GM12878 (cell line): Measurements from ENCODE around the gene MYO3B. TPM values are rescaled to one million over a fixed set of nuclear protein-coding genes. Genes with fewer than 3 reads are reported as not detected.
A peak's percentile ranks its signal among the peaks of the same experiment; 100 is the strongest.

Experiments used
- ATAC-seq: fragments of 200-7000 bp; cut with Tn5 transposase; 3 replicates; pipeline ENCODE4 v1.9.1; 2020; ENCODE audit warnings: mild to moderate bottlenecking, moderate library complexity
- BruUV-seq: library from RNA; stranded (reverse); fragments of 400-500 nt; replicated peaks from 2 replicates; lab custom pipeline; 2021; lab: Mats Ljungman, UMichigan
- CTCF ChIA-PET: fragments of 300-600 bp; sonication (Branson Sonifier 250); formaldehyde crosslinking; extraction: SDS; loops from one replicate; lab custom pipeline; 2021; ENCODE audit warnings: inconsistent platforms; lab: Yijun Ruan, JAX
- POLR2A ChIA-PET: fragments of 350-600 bp; formaldehyde crosslinking; extraction: SDS; loops from one replicate; lab custom pipeline; 2021; ENCODE audit warnings: inconsistent platforms; lab: Charles Lee
- RAD21 ChIA-PET: fragments of 300-600 bp; sonication (Branson Sonifier 250); formaldehyde crosslinking; loops from one replicate; lab custom pipeline; 2023; ENCODE audit warnings: antibody characterized with exemption; ENCODE audit not compliant: unreplicated experiment; lab: Charles Lee
- SMC1A ChIA-PET: fragments of 300-600 bp; sonication (Branson Sonifier 250); formaldehyde crosslinking; loops from one replicate; lab custom pipeline; 2023; ENCODE audit not compliant: unreplicated experiment, uncharacterized antibody; lab: Charles Lee
- DNase-seq: peaks from one replicate; pipeline ENCODE4 v3.0.0-alpha.2; 2011; ENCODE audit warnings: low read depth, low spot score
- FAIRE-seq: peaks from 3 replicates; lab custom pipeline; 2011; peaks lifted over from hg19 to GRCh38; lab: Jason Lieb, UNC
- H2AFZ ChIP-seq: 2 replicates; pipeline ENCODE4 v1.6.0; 2011; ENCODE audit warnings: low read depth, low read length, control low read depth; ENCODE audit not compliant: control insufficient read depth
- H3K27ac ChIP-seq: 2 replicates; pipeline ENCODE4 v1.5.1; 2011; ENCODE audit warnings: control low read depth; ENCODE audit not compliant: control insufficient read depth, insufficient read depth
- H3K27me3 ChIP-seq, 2 experiments: replicated peaks in 1 of 2; 2 replicates each; pipeline versions ENCODE4 v1.6.0 to v1.6.1; 2011; ENCODE audit warnings: low read length in 1 of 2; ENCODE audit not compliant: control insufficient read depth in 2 of 2, insufficient read depth in 2 of 2
- H3K36me3 ChIP-seq, 2 experiments: 2 replicates each; pipeline ENCODE4 v1.5.1; 2011; ENCODE audit warnings: low read length in 1 of 2; ENCODE audit not compliant: control insufficient read depth in 2 of 2, insufficient read depth in 2 of 2
- H3K4me1 ChIP-seq: 2 replicates; pipeline ENCODE4 v1.6.1; 2011; ENCODE audit warnings: mild to moderate bottlenecking, low read length, moderate library complexity, mixed read lengths; ENCODE audit not compliant: control insufficient read depth, insufficient read depth
- H3K4me2 ChIP-seq: 2 replicates; pipeline ENCODE4 v1.6.0; 2011; ENCODE audit warnings: control low read depth; ENCODE audit not compliant: control insufficient read depth, insufficient read depth
- H3K4me3 ChIP-seq: fragments of 200-600 bp; sonication (generic); 2 replicates; pipeline ENCODE4 v1.5.1; 2016
- H3K79me2 ChIP-seq: 2 replicates; pipeline ENCODE4 v1.6.0; 2011; ENCODE audit warnings: low read length; ENCODE audit not compliant: control insufficient read depth, insufficient read depth
- H3K9ac ChIP-seq: 2 replicates; pipeline ENCODE4 v1.8.0; 2011; ENCODE audit warnings: low read length, control low read depth, mixed read lengths; ENCODE audit not compliant: control insufficient read depth, insufficient read depth
- H3K9me3 ChIP-seq: replicated peaks from 3 replicates; pipeline ENCODE4 v1.5.1; 2011; ENCODE audit warnings: mild to moderate bottlenecking, low read length; ENCODE audit not compliant: control insufficient read depth, insufficient read depth
- H4K20me1 ChIP-seq: 2 replicates; pipeline ENCODE4 v1.6.0; 2011; ENCODE audit not compliant: control insufficient read depth, insufficient read depth
- ETV6 ChIP-seq, 2 experiments: fragments of 450-650 bp in 1 of 2; IDR thresholded peaks in 1 of 2; conservative IDR thresholded peaks in 1 of 2; 2 replicates each; pipeline ENCODE4 v1.6.1; 2014; ENCODE audit warnings: antibody characterized with exemption in 1 of 2, borderline replicate concordance in 1 of 2, low read depth in 1 of 2, mild to moderate bottlenecking in 1 of 2, moderate library complexity in 1 of 2
- ZNF217 ChIP-seq: fragments of 450-650 bp; IDR thresholded peaks from 2 replicates; pipeline ENCODE4 v1.6.1; 2017; ENCODE audit warnings: antibody characterized with exemption, mild to moderate bottlenecking
- ZNF384 ChIP-seq: IDR thresholded peaks from 2 replicates; pipeline ENCODE4 v1.6.1; 2012; ENCODE audit warnings: low read depth, mild to moderate bottlenecking, low read length, improper control_type of control experiment, borderline replicate concordance
- ZZZ3 ChIP-seq: IDR thresholded peaks from 2 replicates; pipeline ENCODE4 v1.6.1; 2011; ENCODE audit warnings: low read depth; ENCODE audit not compliant: control insufficient read depth, insufficient read length
- WGBS: methylation state at CpG from one replicate; pipeline ENCODE4 v1.1.6; 2016; ENCODE audit warnings: low lambda C conversion rate; ENCODE audit not compliant: insufficient replicate concordance, insufficient coverage; ENCODE audit errors: missing lambda C conversion rate; 5-methylcytosine and 5-hydroxymethylcytosine counted together
- in situ Hi-C: fragments of 300-500 bp; cut with MboI; formaldehyde crosslinking; loops from 9 replicates; pipeline ENCODE4 v1.14.3; 2018; ENCODE audit warnings: mixed read lengths
- intact Hi-C: fragments of 100-400 bp; cut with micrococcal nuclease; formaldehyde crosslinking; loops from one replicate; pipeline ENCODE4 v1.14.2; 2022; ENCODE audit not compliant: unreplicated experiment
- polyA plus RNA-seq, 11 experiments: library from polyadenylated mRNA; depleted of rRNA in 4 of 11; unstranded in 6 of 11; stranded (reverse) in 5 of 11; fragments of >200 nt; fragmentation: Nextera tagmentation in 4 of 11; fragmentation: Illumina TruSeq in 1 of 11; extraction: Ambion mirVana in 4 of 11; extraction: Trizol in 1 of 11; gene quantifications; 1 replicate in 1 of 11; 2 replicates in 10 of 11; pipeline versions ENCODE4 v1.2.1 to v1.2.3, GENCODE V29; 2011 to 2016; ENCODE audit warnings: inconsistent platforms in 2 of 11, missing spikeins in 2 of 11, low read depth in 1 of 11
- total RNA-seq, 4 experiments: library from RNA; depleted of rRNA in 3 of 4; stranded (reverse); fragments of >200 nt in 3 of 4; fragmentation: Illumina TruSeq in 1 of 4; extraction: Trizol in 1 of 4; gene quantifications; 2 replicates each; pipeline versions ENCODE4 v1.2.1 to v1.2.3, GENCODE V29; 2013 to 2021
- TF ChIP-seq, protein P1 (sequence below): fragments of 450-650 bp; conservative IDR thresholded peaks from 2 replicates; pipeline ENCODE4 v1.6.1; 2017; ENCODE audit warnings: mild to moderate bottlenecking, moderate library complexity
- TF ChIP-seq, protein P2 (sequence below): fragments of 450-650 bp; IDR thresholded peaks from 2 replicates; pipeline ENCODE4 v1.6.1; 2016; ENCODE audit warnings: mild to moderate bottlenecking, moderate library complexity, borderline replicate concordance
- TF ChIP-seq, protein P3 (sequence below): IDR thresholded peaks from 2 replicates; pipeline ENCODE4 v1.6.1; 2011; ENCODE audit warnings: mild to moderate bottlenecking, low read depth, low read length, moderate library complexity; ENCODE audit not compliant: insufficient replicate concordance
- TF ChIP-seq, protein P4 (sequence below): IDR thresholded peaks from 2 replicates; pipeline ENCODE4 v1.6.1; 2011; ENCODE audit warnings: low read depth, mild to moderate bottlenecking, low read length, moderate library complexity, borderline replicate concordance; ENCODE audit errors: extremely low read depth
- TF ChIP-seq, protein P5 (sequence below): IDR thresholded peaks from 2 replicates; pipeline ENCODE4 v1.6.1; 2011; ENCODE audit warnings: borderline replicate concordance, low read depth, mild to moderate bottlenecking, moderate library complexity, low read length; ENCODE audit not compliant: insufficient read depth, poor library complexity, severe bottlenecking

Gene MYO3B
- total and polyA plus RNA-seq, 10 of the 15 experiments (the other 5 are each of a cell fraction or from before 2014, with no cell fraction given), result 1.1 to 7.1 (median 2.1) TPM

DNA sequence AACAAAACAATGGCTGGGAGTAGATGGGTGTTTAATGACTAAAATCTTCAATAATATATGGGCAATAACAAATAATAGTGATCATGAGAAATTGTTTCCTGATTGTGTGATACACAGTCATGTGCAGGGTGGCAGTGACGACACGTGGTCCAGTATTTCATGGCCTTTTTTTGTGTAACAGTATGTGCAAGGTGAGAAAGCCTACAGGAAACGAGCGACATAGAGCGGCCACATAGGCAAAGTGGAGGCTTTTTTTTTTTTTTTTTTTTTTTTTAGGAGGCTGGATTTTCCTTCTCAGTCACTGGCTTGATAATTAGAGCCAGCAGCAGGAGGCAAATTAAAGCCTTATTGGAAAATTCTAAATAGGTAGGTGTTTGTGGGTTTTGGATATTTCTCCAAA lies 123.7 kb downstream of the MYO3B start:
- in situ Hi-C loops (no loop called here), intact Hi-C loops (no loop called here)
- 42% methylated on average over 5 of the region's 5 CpGs for WGBS
- no peak overlapping the region for H3K4me3 ChIP-seq
- RAD21 ChIA-PET, result interaction anchor here (1.0 kb wide), 1 partner anchor 14 kb away, joined by 3 read pairs; no protein-coding TSS in a partner anchor
- H3K9me3 ChIP-seq, result no peaks in the 10 kb centered on the region; the same call in 2 of the 3 replicates
- FAIRE-seq (no peak), ATAC-seq (no peak), DNase-seq (no peak)
- no peaks in the 10 kb centered on the region for H3K36me3 ChIP-seq
- no peaks in the 10 kb centered on the region for H3K79me2 ChIP-seq
- no peak overlapping the region for H2AFZ ChIP-seq
- POLR2A ChIA-PET, result no interaction called here
- SMC1A ChIA-PET, result interaction anchor here (0.9 to 1.6 kb wide), 2 partner anchors 30 to 62 kb away, joined by 3 read pairs; no protein-coding TSS in a partner anchor
- H3K9ac ChIP-seq, result no peak overlapping the region
- no peak overlapping the region for H3K27ac ChIP-seq
- H3K4me2 ChIP-seq, result no peak overlapping the region
- no peaks in the 10 kb centered on the region for H3K4me1 ChIP-seq
- CTCF ChIA-PET, result no interaction called here
- TF ChIP-seq, protein P1, sequence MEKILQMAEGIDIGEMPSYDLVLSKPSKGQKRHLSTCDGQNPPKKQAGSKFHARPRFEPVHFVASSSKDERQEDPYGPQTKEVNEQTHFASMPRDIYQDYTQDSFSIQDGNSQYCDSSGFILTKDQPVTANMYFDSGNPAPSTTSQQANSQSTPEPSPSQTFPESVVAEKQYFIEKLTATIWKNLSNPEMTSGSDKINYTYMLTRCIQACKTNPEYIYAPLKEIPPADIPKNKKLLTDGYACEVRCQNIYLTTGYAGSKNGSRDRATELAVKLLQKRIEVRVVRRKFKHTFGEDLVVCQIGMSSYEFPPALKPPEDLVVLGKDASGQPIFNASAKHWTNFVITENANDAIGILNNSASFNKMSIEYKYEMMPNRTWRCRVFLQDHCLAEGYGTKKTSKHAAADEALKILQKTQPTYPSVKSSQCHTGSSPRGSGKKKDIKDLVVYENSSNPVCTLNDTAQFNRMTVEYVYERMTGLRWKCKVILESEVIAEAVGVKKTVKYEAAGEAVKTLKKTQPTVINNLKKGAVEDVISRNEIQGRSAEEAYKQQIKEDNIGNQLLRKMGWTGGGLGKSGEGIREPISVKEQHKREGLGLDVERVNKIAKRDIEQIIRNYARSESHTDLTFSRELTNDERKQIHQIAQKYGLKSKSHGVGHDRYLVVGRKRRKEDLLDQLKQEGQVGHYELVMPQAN, result no peak
- TF ChIP-seq, protein P2, sequence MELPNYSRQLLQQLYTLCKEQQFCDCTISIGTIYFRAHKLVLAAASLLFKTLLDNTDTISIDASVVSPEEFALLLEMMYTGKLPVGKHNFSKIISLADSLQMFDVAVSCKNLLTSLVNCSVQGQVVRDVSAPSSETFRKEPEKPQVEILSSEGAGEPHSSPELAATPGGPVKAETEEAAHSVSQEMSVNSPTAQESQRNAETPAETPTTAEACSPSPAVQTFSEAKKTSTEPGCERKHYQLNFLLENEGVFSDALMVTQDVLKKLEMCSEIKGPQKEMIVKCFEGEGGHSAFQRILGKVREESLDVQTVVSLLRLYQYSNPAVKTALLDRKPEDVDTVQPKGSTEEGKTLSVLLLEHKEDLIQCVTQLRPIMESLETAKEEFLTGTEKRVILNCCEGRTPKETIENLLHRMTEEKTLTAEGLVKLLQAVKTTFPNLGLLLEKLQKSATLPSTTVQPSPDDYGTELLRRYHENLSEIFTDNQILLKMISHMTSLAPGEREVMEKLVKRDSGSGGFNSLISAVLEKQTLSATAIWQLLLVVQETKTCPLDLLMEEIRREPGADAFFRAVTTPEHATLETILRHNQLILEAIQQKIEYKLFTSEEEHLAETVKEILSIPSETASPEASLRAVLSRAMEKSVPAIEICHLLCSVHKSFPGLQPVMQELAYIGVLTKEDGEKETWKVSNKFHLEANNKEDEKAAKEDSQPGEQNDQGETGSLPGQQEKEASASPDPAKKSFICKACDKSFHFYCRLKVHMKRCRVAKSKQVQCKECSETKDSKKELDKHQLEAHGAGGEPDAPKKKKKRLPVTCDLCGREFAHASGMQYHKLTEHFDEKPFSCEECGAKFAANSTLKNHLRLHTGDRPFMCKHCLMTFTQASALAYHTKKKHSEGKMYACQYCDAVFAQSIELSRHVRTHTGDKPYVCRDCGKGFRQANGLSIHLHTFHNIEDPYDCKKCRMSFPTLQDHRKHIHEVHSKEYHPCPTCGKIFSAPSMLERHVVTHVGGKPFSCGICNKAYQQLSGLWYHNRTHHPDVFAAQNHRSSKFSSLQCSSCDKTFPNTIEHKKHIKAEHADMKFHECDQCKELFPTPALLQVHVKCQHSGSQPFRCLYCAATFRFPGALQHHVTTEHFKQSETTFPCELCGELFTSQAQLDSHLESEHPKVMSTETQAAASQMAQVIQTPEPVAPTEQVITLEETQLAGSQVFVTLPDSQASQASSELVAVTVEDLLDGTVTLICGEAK, result no peak
- TF ChIP-seq ZNF217 (no peak), ETV6 (conservative IDR thresholded peaks at IDR 0.05 in 1 of 2, IDR thresholded peaks at IDR 0.05 in 1 of 2; ENCODE audit: borderline replicate concordance in 1 of 2, low read depth in 1 of 2) (no peak), ZNF384 (no peak), ZZZ3 (no peak)
- TF ChIP-seq, protein P3, sequence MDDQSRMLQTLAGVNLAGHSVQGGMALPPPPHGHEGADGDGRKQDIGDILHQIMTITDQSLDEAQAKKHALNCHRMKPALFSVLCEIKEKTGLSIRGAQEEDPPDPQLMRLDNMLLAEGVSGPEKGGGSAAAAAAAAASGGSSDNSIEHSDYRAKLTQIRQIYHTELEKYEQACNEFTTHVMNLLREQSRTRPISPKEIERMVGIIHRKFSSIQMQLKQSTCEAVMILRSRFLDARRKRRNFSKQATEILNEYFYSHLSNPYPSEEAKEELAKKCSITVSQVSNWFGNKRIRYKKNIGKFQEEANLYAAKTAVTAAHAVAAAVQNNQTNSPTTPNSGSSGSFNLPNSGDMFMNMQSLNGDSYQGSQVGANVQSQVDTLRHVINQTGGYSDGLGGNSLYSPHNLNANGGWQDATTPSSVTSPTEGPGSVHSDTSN, result peak; percentile 30
- TF ChIP-seq, protein P4, sequence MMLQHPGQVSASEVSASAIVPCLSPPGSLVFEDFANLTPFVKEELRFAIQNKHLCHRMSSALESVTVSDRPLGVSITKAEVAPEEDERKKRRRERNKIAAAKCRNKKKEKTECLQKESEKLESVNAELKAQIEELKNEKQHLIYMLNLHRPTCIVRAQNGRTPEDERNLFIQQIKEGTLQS, result no peak
- TF ChIP-seq, protein P5, sequence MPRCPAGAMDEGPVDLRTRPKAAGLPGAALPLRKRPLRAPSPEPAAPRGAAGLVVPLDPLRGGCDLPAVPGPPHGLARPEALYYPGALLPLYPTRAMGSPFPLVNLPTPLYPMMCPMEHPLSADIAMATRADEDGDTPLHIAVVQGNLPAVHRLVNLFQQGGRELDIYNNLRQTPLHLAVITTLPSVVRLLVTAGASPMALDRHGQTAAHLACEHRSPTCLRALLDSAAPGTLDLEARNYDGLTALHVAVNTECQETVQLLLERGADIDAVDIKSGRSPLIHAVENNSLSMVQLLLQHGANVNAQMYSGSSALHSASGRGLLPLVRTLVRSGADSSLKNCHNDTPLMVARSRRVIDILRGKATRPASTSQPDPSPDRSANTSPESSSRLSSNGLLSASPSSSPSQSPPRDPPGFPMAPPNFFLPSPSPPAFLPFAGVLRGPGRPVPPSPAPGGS, result peak; percentile 84
- no peaks in the 10 kb centered on the region for H4K20me1 ChIP-seq
- BruUV-seq, result no TSS peak
- H3K27me3 ChIP-seq, result no peaks in the 10 kb centered on the region
